GM23338 (cell line): Measurements from ENCODE around the gene PIGK. TPM values are rescaled to one million over a fixed set of nuclear protein-coding genes. Genes with fewer than 3 reads are reported as not detected.

ENCODE experiments used
- ATAC-seq: fragments of 200-7000 bp; cut with Tn5 transposase; 3 replicates; pipeline ENCODE4 v1.9.1; 2020
- DNase-seq: peaks from one replicate; pipeline ENCODE4 v3.0.0-alpha.2; 2015; ENCODE audit warnings: low spot score
- H2AFZ ChIP-seq: fragments of 200-600 bp; sonication (generic); 2 replicates; pipeline ENCODE4 v1.8.0; 2016; ENCODE audit warnings: antibody characterized with exemption, mild to moderate bottlenecking, moderate library complexity
- H3F3A ChIP-seq: fragments of 200-600 bp; sonication (generic); replicated peaks from 2 replicates; pipeline ENCODE4 v1.8.0; 2017; ENCODE audit warnings: antibody characterized with exemption, mixed run types, low read depth
- H3K27ac ChIP-seq: fragments of 200-600 bp; sonication (generic); 2 replicates; pipeline ENCODE4 v1.6.1; 2016; ENCODE audit warnings: low read depth
- H3K27me3 ChIP-seq: fragments of 200-600 bp; sonication (generic); 2 replicates; pipeline ENCODE4 v1.8.0; 2016; ENCODE audit warnings: mild to moderate bottlenecking, mixed run types, moderate library complexity; ENCODE audit not compliant: insufficient read depth
- H3K36me3 ChIP-seq: fragments of 200-600 bp; sonication (generic); 2 replicates; pipeline ENCODE4 v1.8.0; 2016; ENCODE audit warnings: mild to moderate bottlenecking; ENCODE audit not compliant: insufficient read depth
- H3K4me1 ChIP-seq: fragments of 200-600 bp; sonication (generic); 2 replicates; pipeline ENCODE4 v1.8.0; 2016; ENCODE audit warnings: mild to moderate bottlenecking, moderate library complexity; ENCODE audit not compliant: insufficient read depth
- H3K4me2 ChIP-seq: fragments of 200-600 bp; sonication (generic); 2 replicates; pipeline ENCODE4 v1.7.1; 2017; ENCODE audit warnings: mixed run types
- H3K4me3 ChIP-seq: fragments of 200-600 bp; sonication (generic); 2 replicates; pipeline ENCODE4 v1.6.1; 2016; ENCODE audit warnings: mixed run types
- H3K79me2 ChIP-seq: fragments of 200-600 bp; sonication (generic); replicated peaks from 2 replicates; pipeline ENCODE4 v1.8.0; 2017; ENCODE audit warnings: mild to moderate bottlenecking; ENCODE audit not compliant: insufficient read depth
- H3K9me2 ChIP-seq: fragments of 200-600 bp; sonication (generic); 2 replicates; pipeline ENCODE4 v1.8.0; 2017; ENCODE audit not compliant: insufficient read depth
- H4K20me1 ChIP-seq: fragments of 200-600 bp; sonication (generic); replicated peaks from 2 replicates; pipeline ENCODE4 v1.8.0; 2017; ENCODE audit warnings: mild to moderate bottlenecking; ENCODE audit not compliant: insufficient read depth
- H3K27ac Mint-ChIP-seq: 2 replicates; pipeline ENCODE4 v1.8.0; 2020; ENCODE audit warnings: inconsistent platforms, mild to moderate bottlenecking, moderate library complexity, mixed read lengths
- H3K27me3 Mint-ChIP-seq: 3 replicates; pipeline ENCODE4 v1.8.0; 2022; ENCODE audit warnings: low read depth, mild to moderate bottlenecking, moderate library complexity, mixed read lengths, inconsistent platforms; ENCODE audit not compliant: insufficient read depth, poor library complexity
- H3K36me3 Mint-ChIP-seq: 3 replicates; pipeline ENCODE4 v1.8.0; 2021; ENCODE audit warnings: low read depth, mild to moderate bottlenecking, inconsistent platforms, moderate library complexity, mixed read lengths
- H3K4me1 Mint-ChIP-seq: 3 replicates; pipeline ENCODE4 v1.8.0; 2020; ENCODE audit warnings: mild to moderate bottlenecking, inconsistent platforms, mixed read lengths
- H3K4me3 Mint-ChIP-seq: 3 replicates; pipeline ENCODE4 v1.8.0; 2021; ENCODE audit warnings: moderate library complexity, mild to moderate bottlenecking, inconsistent platforms, mixed read lengths
- H3K9me3 Mint-ChIP-seq: 3 replicates; pipeline ENCODE4 v1.8.0; 2020; ENCODE audit warnings: moderate library complexity, mild to moderate bottlenecking, inconsistent platforms, mixed read lengths
- ETS1 ChIP-seq: IDR thresholded peaks from 2 replicates; pipeline ENCODE4 v1.6.1; 2016; ENCODE audit warnings: antibody characterized with exemption
- STAT1 ChIP-seq: IDR thresholded peaks from one replicate; pipeline ENCODE4 v1.6.1; 2016; ENCODE audit warnings: antibody characterized with exemption; ENCODE audit not compliant: unreplicated experiment
- ZNF114 ChIP-seq: fragments of 250-450 bp; sonication (Bioruptor Pico); IDR thresholded peaks from 2 replicates; pipeline ENCODE4 v1.5.0; 2020; ENCODE audit warnings: mild to moderate bottlenecking, moderate library complexity
- ZNF462 ChIP-seq: fragments of 250-450 bp; sonication (Bioruptor Pico); IDR thresholded peaks from 2 replicates; pipeline ENCODE4 v1.5.0; 2020; ENCODE audit warnings: mild to moderate bottlenecking, moderate library complexity
- polyA plus RNA-seq: library from polyadenylated mRNA; unstranded; fragments of >200 nt; fragmentation: Nextera tagmentation; extraction: Ambion mirVana; gene quantifications from 2 replicates; pipeline ENCODE4 v1.2.1, GENCODE V29; 2016
- total RNA-seq: library from RNA; depleted of rRNA; stranded (reverse); fragments of >200 nt; shearing (Covaris generic); gene quantifications from 2 replicates; pipeline ENCODE4 v1.2.3, GENCODE V29; 2014
- TF ChIP-seq, protein P1 (sequence below): IDR thresholded peaks from one replicate; pipeline ENCODE4 v1.6.1; 2018; ENCODE audit warnings: antibody characterized with exemption; ENCODE audit not compliant: unreplicated experiment

Gene PIGK
- total and polyA plus RNA-seq, 2 experiments from 2014 or later, result 16.4 to 26.4 TPM

DNA sequence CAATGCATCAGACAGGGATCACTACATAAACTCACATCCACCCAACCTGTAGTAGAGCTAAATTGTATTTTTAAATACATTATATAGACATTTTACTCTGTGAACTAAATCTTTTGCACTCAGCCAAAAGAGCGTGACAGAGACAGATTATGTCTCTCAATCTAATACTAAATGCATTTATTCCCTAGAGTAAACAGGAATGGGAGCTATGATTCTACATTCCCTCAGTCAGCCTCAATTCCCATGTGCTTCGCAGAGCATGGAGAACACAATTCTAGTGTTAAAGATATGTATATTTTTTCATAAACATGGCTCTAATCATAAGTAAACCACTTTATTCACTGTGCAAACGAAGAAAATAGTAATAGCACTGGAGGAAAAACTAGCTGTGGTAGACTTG, 16.5 kb downstream of the PIGK start (continued):
- TF ChIP-seq ZNF462 (CRISPR knock-in tag), result no peak
- TF ChIP-seq ZNF114 (CRISPR knock-in tag), result no peak
- TF ChIP-seq STAT1, result no peak

DNA sequence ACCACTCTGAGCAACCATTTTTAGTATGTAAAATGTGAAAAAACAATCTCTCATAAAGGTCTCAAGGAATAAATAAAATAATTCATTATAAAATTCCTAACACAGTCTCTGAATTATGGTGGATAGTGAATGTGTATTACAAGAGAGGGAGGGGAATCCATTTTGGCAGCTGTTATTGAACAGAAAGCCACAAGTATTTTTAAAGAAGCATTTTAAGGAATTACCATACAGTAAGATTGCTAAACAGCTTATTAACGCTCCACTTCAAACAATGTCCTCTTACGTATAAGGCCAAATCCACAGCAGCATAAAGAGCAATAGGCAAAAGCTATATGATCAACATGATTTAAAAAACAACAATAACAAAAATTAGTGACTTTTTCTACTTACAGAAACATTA, 18.4 kb downstream of the PIGK start:
- H3K36me3 ChIP-seq, result no peaks in the 10 kb centered on the region
- no peaks in the 10 kb centered on the region for H3K4me1 Mint-ChIP-seq
- H3K4me3 Mint-ChIP-seq, result no peak overlapping the region
- H3K9me2 ChIP-seq, result no peaks in the 10 kb centered on the region
- H3K27me3 Mint-ChIP-seq, result no peaks in the 10 kb centered on the region
- no peaks in the 10 kb centered on the region for H4K20me1 ChIP-seq
- peaks cover 24% of the 10 kb centered on the region for H3K36me3 Mint-ChIP-seq
- DNase-seq (no peak), ATAC-seq (no peak)
- H3K4me2 ChIP-seq, result no peak overlapping the region
- H3K4me1 ChIP-seq, result no peaks in the 10 kb centered on the region
- no peak overlapping the region for H2AFZ ChIP-seq
- no peaks in the 10 kb centered on the region for H3K27me3 ChIP-seq
- no peak overlapping the region for H3K27ac ChIP-seq
- H3F3A ChIP-seq, result no peaks in the 10 kb centered on the region
- peaks cover 9% of the 10 kb centered on the region for H3K9me3 Mint-ChIP-seq
- H3K27ac Mint-ChIP-seq, result no peak overlapping the region
- no peak overlapping the region for H3K4me3 ChIP-seq
- no peaks in the 10 kb centered on the region for H3K79me2 ChIP-seq
- no peak for TF ChIP-seq ETS1
- TF ChIP-seq, protein P1, sequence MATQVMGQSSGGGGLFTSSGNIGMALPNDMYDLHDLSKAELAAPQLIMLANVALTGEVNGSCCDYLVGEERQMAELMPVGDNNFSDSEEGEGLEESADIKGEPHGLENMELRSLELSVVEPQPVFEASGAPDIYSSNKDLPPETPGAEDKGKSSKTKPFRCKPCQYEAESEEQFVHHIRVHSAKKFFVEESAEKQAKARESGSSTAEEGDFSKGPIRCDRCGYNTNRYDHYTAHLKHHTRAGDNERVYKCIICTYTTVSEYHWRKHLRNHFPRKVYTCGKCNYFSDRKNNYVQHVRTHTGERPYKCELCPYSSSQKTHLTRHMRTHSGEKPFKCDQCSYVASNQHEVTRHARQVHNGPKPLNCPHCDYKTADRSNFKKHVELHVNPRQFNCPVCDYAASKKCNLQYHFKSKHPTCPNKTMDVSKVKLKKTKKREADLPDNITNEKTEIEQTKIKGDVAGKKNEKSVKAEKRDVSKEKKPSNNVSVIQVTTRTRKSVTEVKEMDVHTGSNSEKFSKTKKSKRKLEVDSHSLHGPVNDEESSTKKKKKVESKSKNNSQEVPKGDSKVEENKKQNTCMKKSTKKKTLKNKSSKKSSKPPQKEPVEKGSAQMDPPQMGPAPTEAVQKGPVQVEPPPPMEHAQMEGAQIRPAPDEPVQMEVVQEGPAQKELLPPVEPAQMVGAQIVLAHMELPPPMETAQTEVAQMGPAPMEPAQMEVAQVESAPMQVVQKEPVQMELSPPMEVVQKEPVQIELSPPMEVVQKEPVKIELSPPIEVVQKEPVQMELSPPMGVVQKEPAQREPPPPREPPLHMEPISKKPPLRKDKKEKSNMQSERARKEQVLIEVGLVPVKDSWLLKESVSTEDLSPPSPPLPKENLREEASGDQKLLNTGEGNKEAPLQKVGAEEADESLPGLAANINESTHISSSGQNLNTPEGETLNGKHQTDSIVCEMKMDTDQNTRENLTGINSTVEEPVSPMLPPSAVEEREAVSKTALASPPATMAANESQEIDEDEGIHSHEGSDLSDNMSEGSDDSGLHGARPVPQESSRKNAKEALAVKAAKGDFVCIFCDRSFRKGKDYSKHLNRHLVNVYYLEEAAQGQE, result no peak
- TF ChIP-seq ZNF462 (CRISPR knock-in tag), result no peak
